ENCODE measurements around the gene SPATA6L. TPM values are rescaled to one million over a fixed set of nuclear protein-coding genes. Genes with fewer than 3 reads are reported as not detected.
A peak's percentile ranks its signal among the peaks of the same experiment; 100 is the strongest.
"Not testable (repeated sequence)": the region's sequence is repeated elsewhere in the genome, so short reads cannot be mapped to it uniquely, and the experiment has no call there.

SPATA6L gene
- total RNA-seq, 1 donor from 2014 or later: not detected

DNA sequence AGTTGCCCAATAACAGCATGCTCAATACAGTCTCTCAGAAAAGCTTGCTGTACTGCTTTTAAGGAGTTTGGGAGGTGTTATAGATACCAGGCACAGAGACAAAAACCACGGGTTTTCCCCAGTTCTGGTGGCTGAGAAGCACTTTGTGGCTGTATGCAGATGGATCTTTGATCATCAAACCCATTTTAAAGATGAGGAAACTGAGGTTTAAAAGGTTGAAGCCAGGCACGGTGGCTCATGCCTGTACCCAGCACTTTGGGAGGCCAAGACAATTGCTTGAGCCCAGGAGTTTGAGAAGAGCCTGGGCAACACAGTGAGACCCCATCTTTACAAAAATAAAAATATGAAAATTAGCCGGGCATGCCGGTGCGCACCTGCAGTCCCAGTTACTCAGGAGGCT is 50.5 kb downstream of the SPATA6L start:
- Mint-ChIP-seq H3K4me3 (no peak overlapping the region), H3K9me3 (peaks cover 7% of the 10 kb centered on the region), H3K36me3 (ENCODE audit: low read depth) (peaks cover 2% of the 10 kb centered on the region), H3K27ac (no peak overlapping the region), H3K27me3 (ENCODE audit: insufficient read depth) (peaks cover 4% of the 10 kb centered on the region), H3K4me1 (ENCODE audit: low read depth) (peaks cover 27% of the 10 kb centered on the region)
- no peak for DNase-seq (ENCODE audit: low spot score)
- intact Hi-C loops (cut with micrococcal nuclease): no loop called here

DNA sequence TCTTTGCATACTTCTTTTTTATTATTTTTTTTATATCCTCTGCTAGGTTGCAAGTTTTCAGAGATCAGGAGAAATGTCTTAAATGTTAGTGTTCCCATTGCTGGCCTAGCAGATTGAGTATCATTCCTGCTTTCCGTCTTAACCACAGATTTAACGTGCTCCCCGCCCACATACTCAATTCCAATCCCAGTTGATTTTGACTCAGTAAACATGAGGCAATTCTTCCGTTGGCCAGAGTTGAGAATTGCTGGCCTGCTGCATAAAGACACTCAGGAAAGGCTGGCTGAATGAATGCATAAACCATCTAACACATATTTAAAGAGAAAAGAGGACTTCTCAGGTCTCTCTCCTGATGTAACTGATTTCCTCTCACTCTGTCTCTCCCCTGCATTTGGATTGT is 51.0 kb downstream of the SPATA6L start:
- Mint-ChIP-seq H3K27me3 (ENCODE audit: insufficient read depth) (peaks cover 4% of the 10 kb centered on the region), H3K4me3 (no peak overlapping the region), H3K27ac (no peak overlapping the region), H3K36me3 (ENCODE audit: low read depth) (peaks cover 2% of the 10 kb centered on the region), H3K4me1 (ENCODE audit: low read depth) (peaks cover 22% of the 10 kb centered on the region), H3K9me3 (peaks cover 7% of the 10 kb centered on the region)
- DNase-seq (ENCODE audit: low spot score): no peak
- intact Hi-C loops (cut with micrococcal nuclease): no loop called here

DNA sequence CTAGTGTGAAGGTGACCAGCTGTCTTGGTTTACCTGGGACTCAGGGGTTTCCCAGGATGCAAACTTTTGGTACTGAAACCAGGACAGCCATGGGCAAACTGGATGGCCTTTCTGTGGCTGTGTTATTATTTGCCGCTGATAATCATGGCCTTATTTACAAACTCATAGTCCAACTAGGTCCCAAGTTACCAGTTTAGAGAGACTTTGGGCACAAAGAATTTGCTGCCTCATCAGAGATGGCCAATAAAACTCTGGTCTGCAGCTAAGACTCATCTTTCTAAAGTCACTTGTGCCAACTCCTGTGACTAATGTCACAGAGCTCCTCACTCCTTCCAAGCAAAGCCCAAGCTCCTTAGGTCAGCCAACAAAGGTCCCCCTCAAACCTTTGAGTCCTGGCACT is 51.7 kb downstream of the SPATA6L start:
- Mint-ChIP-seq H3K27ac (no peak overlapping the region), H3K9me3 (peaks cover 7% of the 10 kb centered on the region), H3K4me3 (no peak overlapping the region), H3K36me3 (ENCODE audit: low read depth) (peaks cover 2% of the 10 kb centered on the region), H3K27me3 (ENCODE audit: insufficient read depth) (peaks cover 4% of the 10 kb centered on the region), H3K4me1 (ENCODE audit: low read depth) (peaks cover 15% of the 10 kb centered on the region)
- intact Hi-C loops (cut with micrococcal nuclease): no loop called here
- DNase-seq (ENCODE audit: low spot score): no peak

DNA sequence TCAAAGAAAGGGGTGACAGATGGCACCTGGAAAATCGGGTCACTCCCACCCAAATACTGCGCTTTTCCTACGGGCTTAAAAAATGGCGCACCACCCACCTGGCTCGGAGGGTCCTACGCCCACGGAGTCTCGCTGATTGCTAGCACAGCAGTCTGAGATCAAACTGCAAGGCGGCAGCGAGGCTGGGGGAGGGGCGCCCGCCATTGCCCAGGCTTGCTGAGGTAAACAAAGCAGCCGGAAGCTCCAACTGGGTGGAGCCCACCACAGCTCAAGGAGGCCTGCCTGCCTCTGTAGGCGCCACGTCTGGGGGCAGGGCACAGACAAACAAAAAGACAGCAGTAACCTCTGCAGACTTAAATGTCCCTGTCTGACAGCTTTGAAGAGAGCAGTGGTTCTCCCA is 60.2 kb downstream of the SPATA6L start:
- H3K27ac Mint-ChIP-seq; H3K27me3 Mint-ChIP-seq (ENCODE audit: insufficient read depth); DNase-seq (ENCODE audit: low spot score); H3K4me3 Mint-ChIP-seq; H3K36me3 Mint-ChIP-seq (ENCODE audit: low read depth); intact Hi-C loops (cut with micrococcal nuclease); H3K4me1 Mint-ChIP-seq (ENCODE audit: low read depth); H3K9me3 Mint-ChIP-seq: not testable (repeated sequence)

DNA sequence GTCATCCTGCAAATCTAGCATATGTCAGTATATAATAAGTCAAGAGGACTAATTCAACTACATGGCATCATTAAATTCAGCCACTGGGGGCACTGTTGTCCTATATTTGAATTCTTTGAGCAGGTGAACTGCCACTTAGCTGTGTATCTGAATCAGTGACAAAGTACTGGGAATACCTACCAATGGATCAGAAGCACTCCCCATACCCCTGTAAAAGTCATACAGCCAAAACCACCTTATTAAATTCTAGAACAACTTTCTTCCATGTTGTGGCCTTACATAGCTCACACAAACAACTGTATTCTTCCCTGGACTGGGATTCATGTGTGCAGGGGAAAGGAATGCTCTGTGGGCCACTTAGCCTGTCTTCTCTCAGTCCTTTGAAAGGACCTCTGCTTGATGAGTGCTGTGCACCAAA is 61.6 kb downstream of the SPATA6L start:
- intact Hi-C loops (cut with micrococcal nuclease): loop anchor here (1.0 to 2.0 kb wide), 3 partner anchors 36 to 146 kb away; partner anchors contain the start of gene CDC37L1
- peaks cover 17% of the 10 kb centered on the region for H3K4me1 Mint-ChIP-seq (ENCODE audit: low read depth)
- H3K27ac Mint-ChIP-seq: no peak overlapping the region
- H3K36me3 Mint-ChIP-seq (ENCODE audit: low read depth): no peaks in the 10 kb centered on the region
- peaks cover 5% of the 10 kb centered on the region for H3K27me3 Mint-ChIP-seq (ENCODE audit: insufficient read depth)
- no peak overlapping the region for H3K4me3 Mint-ChIP-seq
- no peaks in the 10 kb centered on the region for H3K9me3 Mint-ChIP-seq
- DNase-seq (ENCODE audit: low spot score): peak; percentile 56

DNA sequence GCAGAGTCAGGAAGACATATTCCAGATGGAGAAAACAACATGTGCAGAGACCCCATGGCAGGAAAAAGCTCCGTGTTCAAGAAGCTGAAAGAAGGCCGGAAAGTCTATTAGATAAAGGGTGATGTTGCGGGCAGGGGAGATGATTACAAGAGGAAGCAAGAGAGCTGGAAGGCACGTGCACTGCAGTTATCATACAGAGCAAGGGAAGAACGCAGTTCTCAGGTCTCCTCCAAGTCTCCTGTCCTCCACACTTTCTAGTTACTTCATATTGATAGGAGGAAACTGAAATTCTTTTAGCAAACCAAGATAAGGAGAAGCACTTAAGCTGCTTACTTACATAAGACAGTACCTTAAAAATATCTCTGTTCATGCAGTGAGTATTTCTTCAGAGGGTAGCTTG is 62.5 kb downstream of the SPATA6L start:
- Mint-ChIP-seq H3K27me3 (ENCODE audit: insufficient read depth) (peaks cover 5% of the 10 kb centered on the region), H3K27ac (no peak overlapping the region), H3K4me1 (ENCODE audit: low read depth) (peaks cover 17% of the 10 kb centered on the region), H3K36me3 (ENCODE audit: low read depth) (no peaks in the 10 kb centered on the region), H3K4me3 (no peak overlapping the region), H3K9me3 (no peaks in the 10 kb centered on the region)
- intact Hi-C loops (cut with micrococcal nuclease): loop anchor here (1.0 to 2.0 kb wide), 2 partner anchors 37 to 146 kb away; no protein-coding TSS in a partner anchor
- no peak for DNase-seq (ENCODE audit: low spot score)

DNA sequence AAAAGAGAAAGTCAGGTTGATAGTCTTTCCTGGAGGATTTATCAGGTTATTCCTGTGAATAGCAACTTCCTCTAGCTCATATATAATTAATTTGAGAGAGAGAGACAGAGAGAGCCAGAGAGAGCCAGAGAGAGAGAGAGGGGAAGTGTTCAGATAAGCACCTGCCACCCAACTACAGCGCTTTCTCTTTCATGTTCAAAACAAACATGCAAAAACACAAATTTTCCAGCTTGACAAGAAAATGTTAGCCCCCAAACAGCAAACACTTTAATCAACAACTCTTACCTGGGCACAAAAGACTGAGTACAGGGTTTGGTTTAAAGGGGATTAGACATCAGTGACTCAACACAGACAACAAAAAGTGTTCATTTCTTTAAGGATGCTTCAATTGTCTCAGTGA is 65.9 kb downstream of the SPATA6L start:
- Mint-ChIP-seq H3K36me3 (ENCODE audit: low read depth) (no peaks in the 10 kb centered on the region), H3K4me1 (ENCODE audit: low read depth) (peaks cover 28% of the 10 kb centered on the region), H3K27me3 (ENCODE audit: insufficient read depth) (peaks cover 5% of the 10 kb centered on the region), H3K9me3 (no peaks in the 10 kb centered on the region), H3K27ac (no peak overlapping the region), H3K4me3 (no peak overlapping the region)
- intact Hi-C loops (cut with micrococcal nuclease): no loop called here
- no peak for DNase-seq (ENCODE audit: low spot score)

DNA sequence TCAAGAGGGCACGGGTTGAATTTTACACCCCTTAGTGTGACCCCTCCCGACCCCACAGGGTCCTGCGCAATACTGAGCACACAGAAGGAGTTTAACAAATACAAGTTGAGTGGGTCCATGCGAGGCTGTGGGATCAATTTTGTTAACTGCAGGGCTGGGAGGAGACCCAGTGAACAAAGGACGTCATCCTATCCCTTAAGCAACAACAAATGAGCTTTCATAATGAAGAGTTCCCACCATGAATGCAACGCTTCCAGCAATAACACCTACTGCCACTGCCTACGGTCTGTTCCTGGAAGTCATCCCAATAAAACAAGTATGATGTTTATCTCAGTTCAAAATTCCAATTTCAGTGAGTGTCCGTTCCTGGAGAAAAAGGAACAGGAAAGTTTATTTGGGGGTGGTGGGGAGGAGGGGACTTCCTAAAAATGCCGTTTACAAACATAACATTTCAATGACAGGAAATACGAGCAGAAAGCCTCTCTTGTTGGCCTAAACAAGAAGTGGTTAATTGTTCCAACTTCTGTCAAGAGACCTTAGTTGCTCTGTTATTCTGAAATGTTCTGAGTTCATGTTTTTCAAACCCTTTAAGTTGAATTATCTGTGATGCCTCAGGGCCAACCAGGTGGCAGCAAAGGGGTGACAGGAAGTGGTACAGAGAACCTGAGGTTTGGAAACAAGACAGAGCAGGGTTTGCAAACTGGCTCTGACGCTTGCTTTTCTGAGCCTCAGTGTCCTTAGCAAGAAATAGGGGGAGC is 69.9 kb downstream of the SPATA6L start:
- peak overlapping the region; percentile 57 for H3K27ac Mint-ChIP-seq
- no peaks in the 10 kb centered on the region for H3K9me3 Mint-ChIP-seq
- intact Hi-C loops (cut with micrococcal nuclease): no loop called here
- H3K27me3 Mint-ChIP-seq (ENCODE audit: insufficient read depth): no peaks in the 10 kb centered on the region
- DNase-seq (ENCODE audit: low spot score): peak; percentile 32
- H3K36me3 Mint-ChIP-seq (ENCODE audit: low read depth): no peaks in the 10 kb centered on the region
- H3K4me3 Mint-ChIP-seq: no peak overlapping the region
- peaks cover 26% of the 10 kb centered on the region for H3K4me1 Mint-ChIP-seq (ENCODE audit: low read depth)

DNA sequence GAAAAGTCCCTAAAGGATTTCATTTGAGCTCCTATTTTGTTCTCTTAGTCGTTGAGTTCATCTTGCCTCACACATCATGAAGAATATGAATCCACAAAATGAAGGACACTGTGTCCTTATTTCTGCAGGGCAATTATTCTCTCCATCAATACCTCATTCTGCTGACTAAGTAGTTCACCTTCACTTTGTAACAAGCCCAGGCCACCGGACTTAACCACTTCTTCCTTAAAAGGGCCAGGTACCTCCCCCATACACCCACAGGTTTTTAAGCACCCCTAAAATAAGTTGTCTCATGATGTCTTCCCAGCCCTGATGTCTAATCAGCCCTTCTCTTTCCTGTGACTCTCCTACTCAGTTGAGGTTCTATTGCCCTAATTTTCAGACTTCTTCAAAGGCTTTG is 71.3 kb downstream of the SPATA6L start:
- H3K27ac Mint-ChIP-seq: no peak overlapping the region
- peaks cover 17% of the 10 kb centered on the region for H3K4me1 Mint-ChIP-seq (ENCODE audit: low read depth)
- H3K36me3 Mint-ChIP-seq (ENCODE audit: low read depth): no peaks in the 10 kb centered on the region
- H3K9me3 Mint-ChIP-seq: no peaks in the 10 kb centered on the region
- intact Hi-C loops (cut with micrococcal nuclease): no loop called here
- no peak for DNase-seq (ENCODE audit: low spot score)
- H3K27me3 Mint-ChIP-seq (ENCODE audit: insufficient read depth): no peaks in the 10 kb centered on the region
- H3K4me3 Mint-ChIP-seq: no peak overlapping the region

DNA sequence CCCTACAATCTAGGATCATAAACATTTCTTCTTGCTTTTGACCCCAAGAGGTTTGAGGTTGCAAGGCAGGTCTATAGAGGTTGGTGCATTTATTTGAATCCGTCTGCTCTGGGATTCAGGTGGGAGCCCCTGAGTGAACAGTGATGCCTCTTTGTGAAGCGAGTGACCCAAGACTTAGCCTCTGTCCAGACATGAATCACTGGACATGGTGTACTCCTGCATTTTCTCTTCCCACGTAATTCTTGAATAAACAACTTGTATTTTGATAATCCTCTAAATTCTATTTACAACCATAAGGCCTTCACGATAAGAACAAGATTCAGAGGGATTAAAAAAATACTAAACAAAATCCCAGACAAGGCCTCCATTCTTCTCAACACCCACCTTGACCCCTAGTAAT is 71.7 kb downstream of the SPATA6L start:
- Mint-ChIP-seq H3K4me1 (ENCODE audit: low read depth) (peaks cover 17% of the 10 kb centered on the region), H3K9me3 (no peaks in the 10 kb centered on the region), H3K27me3 (ENCODE audit: insufficient read depth) (no peaks in the 10 kb centered on the region), H3K27ac (no peak overlapping the region), H3K36me3 (ENCODE audit: low read depth) (no peaks in the 10 kb centered on the region), H3K4me3 (no peak overlapping the region)
- intact Hi-C loops (cut with micrococcal nuclease): no loop called here
- no peak for DNase-seq (ENCODE audit: low spot score)

DNA sequence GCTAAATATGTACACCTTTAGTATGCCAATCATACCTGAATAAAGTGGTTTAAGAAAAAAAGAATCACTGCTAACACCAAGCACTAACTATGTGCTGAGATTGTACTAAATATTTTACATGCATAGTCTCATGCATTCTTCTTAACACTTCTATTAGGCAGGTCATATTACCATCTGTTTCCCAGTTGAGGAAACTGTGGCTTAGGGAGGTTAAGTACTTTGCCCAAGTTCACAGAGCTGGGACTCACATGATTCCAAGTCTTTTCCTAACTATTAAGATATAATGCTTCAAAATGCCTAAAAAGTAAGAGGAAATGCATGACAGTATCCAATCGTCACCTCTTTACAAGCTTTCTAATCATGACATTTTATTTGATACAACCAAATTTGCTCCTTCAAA is 73.4 kb downstream of the SPATA6L start:
- Mint-ChIP-seq H3K9me3 (no peaks in the 10 kb centered on the region), H3K36me3 (ENCODE audit: low read depth) (no peaks in the 10 kb centered on the region), H3K27me3 (ENCODE audit: insufficient read depth) (no peaks in the 10 kb centered on the region), H3K4me3 (no peak overlapping the region), H3K4me1 (ENCODE audit: low read depth) (peaks cover 17% of the 10 kb centered on the region), H3K27ac (no peak overlapping the region)
- DNase-seq (ENCODE audit: low spot score): no peak
- intact Hi-C loops (cut with micrococcal nuclease): no loop called here

DNA sequence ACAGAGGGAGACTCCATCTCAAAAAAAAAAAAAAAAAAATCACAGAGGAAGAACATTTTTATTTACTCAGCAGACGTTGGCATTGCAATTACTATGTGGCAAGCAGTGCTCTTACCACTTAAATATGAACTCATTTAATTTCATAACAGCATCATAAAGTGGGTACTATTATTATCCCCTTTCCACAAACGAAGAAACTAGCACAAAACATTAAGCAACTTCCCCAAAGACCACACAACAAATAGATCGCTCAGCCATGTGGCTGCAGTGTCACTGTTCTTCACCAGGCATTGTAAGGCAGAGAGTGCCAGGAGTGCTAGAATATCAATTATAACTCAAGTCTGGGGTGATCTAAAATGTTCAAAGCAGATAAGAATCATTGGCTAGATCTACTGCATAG is 74.0 kb downstream of the SPATA6L start:
- Mint-ChIP-seq H3K27ac (no peak overlapping the region), H3K9me3 (no peaks in the 10 kb centered on the region), H3K36me3 (ENCODE audit: low read depth) (no peaks in the 10 kb centered on the region), H3K27me3 (ENCODE audit: insufficient read depth) (no peaks in the 10 kb centered on the region), H3K4me3 (no peak overlapping the region), H3K4me1 (ENCODE audit: low read depth) (peaks cover 17% of the 10 kb centered on the region)
- no peak for DNase-seq (ENCODE audit: low spot score)
- intact Hi-C loops (cut with micrococcal nuclease): no loop called here

DNA sequence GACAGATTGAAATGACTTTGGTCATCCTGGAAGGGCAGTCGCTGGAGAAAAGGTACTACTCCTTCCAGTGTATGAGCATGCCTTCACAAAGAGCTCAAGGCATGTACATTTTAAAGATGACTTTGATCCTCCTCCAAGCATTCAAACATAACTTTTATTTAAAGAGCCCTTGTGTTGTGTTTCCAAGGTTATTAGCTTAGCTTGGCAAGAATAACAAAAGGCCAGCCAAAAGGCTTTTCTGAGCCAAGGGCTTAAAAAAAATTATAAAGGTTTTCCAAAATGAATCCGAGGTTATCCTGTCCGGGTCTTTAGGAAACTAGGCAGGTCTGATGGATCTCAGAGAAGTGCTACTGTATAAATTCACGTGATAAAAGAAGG is 75.2 kb downstream of the SPATA6L start:
- H3K9me3 Mint-ChIP-seq: no peaks in the 10 kb centered on the region
- peaks cover 7% of the 10 kb centered on the region for H3K4me1 Mint-ChIP-seq (ENCODE audit: low read depth)
- intact Hi-C loops (cut with micrococcal nuclease): no loop called here
- no peak overlapping the region for H3K27ac Mint-ChIP-seq
- DNase-seq (ENCODE audit: low spot score): no peak
- H3K27me3 Mint-ChIP-seq (ENCODE audit: insufficient read depth): no peaks in the 10 kb centered on the region
- no peaks in the 10 kb centered on the region for H3K36me3 Mint-ChIP-seq (ENCODE audit: low read depth)
- no peak overlapping the region for H3K4me3 Mint-ChIP-seq

All from activated T-helper 1 cell treated with anti-CD3 and anti-CD28 coated beads, Interleukin-12 subunit alpha, Interleukin-12 subunit beta, Interleukin-2, Interleukin-4 antibody, amounts not matched to agents 30 ng/mL and 10 ng/mL and 1 ng/mL, durations not matched to agents 14 hours and 24 hours and 36 hours (primary cell).